K562 (cell line): ENCODE data around the gene NLRC3. TPM values are rescaled to one million over a fixed set of nuclear protein-coding genes. Genes with fewer than 3 reads are reported as not detected.

Experiments
- ATAC-seq: fragments of 200-7000 bp; cut with Tn5 transposase; 3 replicates; pipeline ENCODE4 v1.9.1; 2020; ENCODE audit warnings: moderate library complexity
- BruUV-seq: library from RNA; stranded (reverse); fragments of 400-500 nt; replicated peaks from 2 replicates; lab custom pipeline; 2021; lab: Mats Ljungman, UMichigan
- CTCF ChIA-PET: fragments of 300-600 bp; formaldehyde crosslinking; extraction: SDS; loops from one replicate; lab custom pipeline; 2021; ENCODE audit warnings: low intra/inter-chr PET ratio; lab: Yijun Ruan, JAX
- POLR2A ChIA-PET: fragments of 300-600, 350-650 bp; sonication (Branson Sonifier 250); formaldehyde crosslinking; extraction: SDS; loops from one replicate; lab custom pipeline; 2021; ENCODE audit warnings: antibody characterized with exemption, inconsistent platforms; lab: Yijun Ruan, JAX
- DNase-seq, 4 experiments: peaks; one replicate each; pipeline versions ENCODE4 v3.0.0 to v3.0.0-alpha.2; 2011 to 2018; ENCODE audit warnings: low spot score in 3 of 4, mixed read lengths in 3 of 4; ENCODE audit errors: extremely low read depth in 1 of 4
- FAIRE-seq: peaks from 2 replicates; lab custom pipeline; 2011; peaks lifted over from hg19 to GRCh38; lab: Jason Lieb, UNC
- H2AFZ ChIP-seq: 2 replicates; pipeline ENCODE4 v1.6.0; 2011; ENCODE audit warnings: low read depth, low read length, control low read depth, inconsistent platforms
- H3K27ac ChIP-seq: fragments of 200-600 bp; 3 replicates; pipeline ENCODE4 v1.8.0; 2011; ENCODE audit warnings: low read depth, mild to moderate bottlenecking, control low read depth, inconsistent platforms, low read length, moderate library complexity, mixed read lengths; ENCODE audit errors: extremely low read depth
- H3K27me3 ChIP-seq, 2 experiments: fragments of 300-600 bp in 1 of 2; 2 replicates in 1 of 2; 3 replicates in 1 of 2; pipeline versions ENCODE4 v1.6.0 to v1.8.0; 2011; ENCODE audit warnings: inconsistent platforms in 2 of 2, low read length in 2 of 2, mild to moderate bottlenecking in 1 of 2, mixed read lengths in 1 of 2, moderate library complexity in 1 of 2; ENCODE audit not compliant: control insufficient read depth in 2 of 2, insufficient read depth in 2 of 2
- H3K36me3 ChIP-seq: fragments of 300-600 bp; 3 replicates; pipeline ENCODE4 v1.8.0; 2011; ENCODE audit warnings: mild to moderate bottlenecking, low read length, inconsistent platforms; ENCODE audit not compliant: control insufficient read depth, insufficient read depth
- H3K4me1 ChIP-seq, 2 experiments: fragments of 200-600 bp in 1 of 2; replicated peaks in 1 of 2; 2 replicates in 1 of 2; 3 replicates in 1 of 2; pipeline versions ENCODE4 v1.5.1 to v1.8.0; 2011; ENCODE audit warnings: inconsistent platforms in 2 of 2, low read length in 2 of 2, mild to moderate bottlenecking in 1 of 2, mixed read lengths in 1 of 2, moderate library complexity in 1 of 2; ENCODE audit not compliant: control insufficient read depth in 2 of 2, insufficient read depth in 2 of 2
- H3K4me2 ChIP-seq: 2 replicates; pipeline ENCODE4 v1.6.1; 2011; ENCODE audit warnings: low read length, control low read depth, inconsistent platforms, mixed read lengths; ENCODE audit not compliant: insufficient read depth
- H3K4me3 ChIP-seq: fragments of 200-600 bp; sonication (generic), shearing (Covaris generic); 2 replicates; pipeline ENCODE4 v1.5.1; 2016; ENCODE audit warnings: control low read depth, inconsistent platforms
- H3K79me2 ChIP-seq: fragments of 200-600 bp; 3 replicates; pipeline ENCODE4 v1.8.0; 2011; ENCODE audit warnings: low read length, inconsistent platforms; ENCODE audit not compliant: control insufficient read depth, insufficient read depth
- H3K9ac ChIP-seq, 2 experiments: 2 replicates each; pipeline versions ENCODE4 v1.6.0 to v1.6.1; 2011; ENCODE audit warnings: low read depth in 2 of 2, low read length in 2 of 2, control low read depth in 1 of 2, inconsistent platforms in 1 of 2, mild to moderate bottlenecking in 1 of 2, mixed read lengths in 1 of 2; ENCODE audit not compliant: insufficient read depth in 1 of 2
- H3K9me1 ChIP-seq: one replicate; pipeline ENCODE4 v1.6.0; 2011; ENCODE audit warnings: inconsistent platforms, mild to moderate bottlenecking, low read length, moderate library complexity; ENCODE audit not compliant: control insufficient read depth, insufficient read depth
- H3K9me3 ChIP-seq: replicated peaks from 2 replicates; pipeline ENCODE4 v1.5.1; 2011; ENCODE audit warnings: low read depth, low read length, inconsistent platforms; ENCODE audit not compliant: control insufficient read depth, insufficient read depth
- H4K20me1 ChIP-seq: replicated peaks from 2 replicates; pipeline ENCODE4 v1.6.1; 2011; ENCODE audit warnings: low read length, inconsistent platforms, mixed read lengths; ENCODE audit not compliant: control insufficient read depth, insufficient read depth
- ATF6 ChIP-seq: sonication (generic); formaldehyde crosslinking; IDR thresholded peaks from 2 replicates; pipeline ENCODE4 v1.4.0; 2020; ENCODE audit warnings: mild to moderate bottlenecking, missing genetic modification reagents
- BDP1 ChIP-seq: IDR thresholded peaks from 3 replicates; pipeline ENCODE4 v1.6.1; 2011; ENCODE audit not compliant: insufficient read length, insufficient read depth
- DPF2 ChIP-seq: fragments of 450-650 bp; IDR thresholded peaks from 2 replicates; pipeline ENCODE4 v1.6.1; 2016
- HCFC1 ChIP-seq: IDR thresholded peaks from 2 replicates; pipeline ENCODE4 v1.6.1; 2012; ENCODE audit warnings: low read depth, low read length, improper control_type of control experiment
- KDM1A ChIP-seq, 2 experiments: fragments of 450-650 bp; IDR thresholded peaks; 2 replicates each; pipeline ENCODE4 v1.6.1; 2016; ENCODE audit warnings: mild to moderate bottlenecking in 2 of 2
- MAFF ChIP-seq: IDR thresholded peaks from 2 replicates; pipeline ENCODE4 v1.6.1; 2012; ENCODE audit warnings: low read length, improper control_type of control experiment
- MAX ChIP-seq: sonication (generic); formaldehyde crosslinking; IDR thresholded peaks from 2 replicates; pipeline ENCODE4 v1.9.0; 2022; ENCODE audit warnings: mild to moderate bottlenecking, missing genetic modification reagents
- NFIX ChIP-seq: fragments of 250-450 bp; sonication (Bioruptor Pico); IDR thresholded peaks from 2 replicates; pipeline ENCODE4 v1.4.0; 2020; ENCODE audit warnings: low read depth, mild to moderate bottlenecking, moderate library complexity
- PRMT5 ChIP-seq: sonication (generic); formaldehyde crosslinking; IDR thresholded peaks from 2 replicates; pipeline ENCODE4 v1.5.0; 2020; ENCODE audit warnings: missing genetic modification reagents
- RBM15 ChIP-seq: fragments of 200-400 bp; formaldehyde crosslinking; IDR thresholded peaks from 2 replicates; pipeline ENCODE4 v1.6.1; 2018; ENCODE audit warnings: mild to moderate bottlenecking, low read length, moderate library complexity; ENCODE audit not compliant: insufficient read depth
- THRAP3 ChIP-seq: fragments of 450-650 bp; IDR thresholded peaks from 2 replicates; pipeline ENCODE4 v1.6.1; 2016; ENCODE audit warnings: mild to moderate bottlenecking, inconsistent platforms, borderline replicate concordance
- ZKSCAN8 ChIP-seq: fragments of 200-800 bp; sonication (Bioruptor generic); IDR thresholded peaks from 2 replicates; pipeline ENCODE4 v1.6.1; 2016; ENCODE audit warnings: missing genetic modification characterization, missing compliant biosample characterization
- ZNF282 ChIP-seq: sonication (generic); formaldehyde crosslinking; IDR thresholded peaks from 2 replicates; pipeline ENCODE4 v1.8.1; 2023; ENCODE audit warnings: missing genetic modification reagents
- ZNF551 ChIP-seq: fragments of 250-450 bp; sonication (Bioruptor Pico); IDR thresholded peaks from 2 replicates; pipeline ENCODE4 v1.5.0; 2021; ENCODE audit warnings: mild to moderate bottlenecking, moderate library complexity
- WGBS: fragments of 100-300 bp; shearing (Covaris generic); methylation state at CpG from one replicate; pipeline ENCODE4 v1.1.6; 2016; ENCODE audit warnings: low coverage, mixed read lengths; ENCODE audit not compliant: insufficient coverage; ENCODE audit errors: missing lambda C conversion rate; 5-methylcytosine and 5-hydroxymethylcytosine counted together
- in situ Hi-C: fragments of 300-500 bp; cut with MboI; formaldehyde crosslinking; loops from 4 replicates; pipeline ENCODE4 v1.15.0; 2018; ENCODE audit warnings: inconsistent platforms, mixed read lengths
- intact Hi-C: fragments of 100-400 bp; cut with micrococcal nuclease; formaldehyde crosslinking; loops from 2 replicates; pipeline ENCODE4 v1.14.2; 2022
- polyA plus RNA-seq, 8 experiments: library from polyadenylated mRNA; depleted of rRNA in 4 of 8; stranded (reverse) in 5 of 8; unstranded in 3 of 8; fragments of >200 nt; fragmentation: Nextera tagmentation in 2 of 8; fragmentation: Illumina TruSeq in 1 of 8; extraction: Ambion mirVana in 2 of 8; extraction: Trizol in 1 of 8; gene quantifications; 2 replicates each; pipeline versions ENCODE4 v1.2.1 to v1.2.3, GENCODE V29; 2011 to 2014; ENCODE audit warnings: inconsistent platforms in 1 of 8, missing spikeins in 1 of 8
- total RNA-seq, 7 experiments: library from RNA; depleted of rRNA in 6 of 7; stranded (reverse); fragments of >200 nt in 6 of 7; fragmentation: Illumina TruSeq in 2 of 7; extraction: Trizol in 2 of 7; gene quantifications; 2 replicates each; pipeline versions ENCODE4 v1.2.1 to v1.2.3, GENCODE V29; 2011 to 2021; ENCODE audit warnings: low replicate concordance in 1 of 7

The NLRC3 gene
- total and polyA plus RNA-seq, 9 of the 15 experiments (the other 6 are each of a cell fraction or from before 2014, with no cell fraction given): 0.03 to 0.13 (median 0.03) TPM; not detected in 4

- no TSS peak for BruUV-seq
- no peak for FAIRE-seq
These were observed 17.9 kb upstream of the NLRC3 start for GRCh38 chr16:3595110-3595486.

More at GRCh38 chr16:3595110-3595486, 17.9 kb upstream of the NLRC3 start:
- Histone ChIP-seq H3K9ac (peak overlapping the region in 1 of 2 experiments; percentile 47; a peak in 1 of 4 replicates), H2AFZ (no peak overlapping the region), H3K4me1 (peaks cover under 1 to 20% of the 10 kb centered on the region in 2 experiments; a peak in 4 of 5 replicates), H3K79me2 (no peaks in the 10 kb centered on the region), H4K20me1 (no peaks in the 10 kb centered on the region), H3K9me3 (peaks cover 5% of the 10 kb centered on the region), H3K36me3 (peaks cover 4% of the 10 kb centered on the region; the same call in 2 of the 3 replicates), H3K4me2 (no peak overlapping the region), H3K27me3 (no peaks in the 10 kb centered on the region), H3K4me3 (no peak overlapping the region), H3K27ac (no peak overlapping the region), H3K9me1 (no peaks in the 10 kb centered on the region)
- intact Hi-C loops: no loop called here
- no peak for ATAC-seq
- CTCF ChIA-PET: no interaction called here
- in situ Hi-C loops: no loop called here
- 81% methylated on average over 11 of the region's 11 CpGs for WGBS
- TF ChIP-seq KDM1A (IDR thresholded peaks at IDR 0.05): no peak
- no peak for TF ChIP-seq DPF2
- no peak for TF ChIP-seq MAFF
- TF ChIP-seq HCFC1: no peak
- no peak for TF ChIP-seq BDP1
- TF ChIP-seq RBM15: no peak
- TF ChIP-seq PRMT5 (CRISPR knock-in tag): no peak
- TF ChIP-seq ATF6 (CRISPR knock-in tag): no peak
- TF ChIP-seq THRAP3: no peak
- no peak for TF ChIP-seq ZKSCAN8 (CRISPR knock-in tag)
- TF ChIP-seq NFIX (CRISPR knock-in tag): no peak
- no peak for TF ChIP-seq MAX (CRISPR knock-in tag)
- TF ChIP-seq ZNF551 (CRISPR knock-in tag): no peak
- no peak for TF ChIP-seq ZNF282
- no peak for DNase-seq
- POLR2A ChIA-PET: interaction anchor here (0.5 to 0.6 kb wide), 2 partner anchors 14 to 280 kb away, joined by 3 to 4 read pairs; no protein-coding TSS in a partner anchor
